ENCODE measurements around the gene UBE2E2.

Gene UBE2E2

DNA sequence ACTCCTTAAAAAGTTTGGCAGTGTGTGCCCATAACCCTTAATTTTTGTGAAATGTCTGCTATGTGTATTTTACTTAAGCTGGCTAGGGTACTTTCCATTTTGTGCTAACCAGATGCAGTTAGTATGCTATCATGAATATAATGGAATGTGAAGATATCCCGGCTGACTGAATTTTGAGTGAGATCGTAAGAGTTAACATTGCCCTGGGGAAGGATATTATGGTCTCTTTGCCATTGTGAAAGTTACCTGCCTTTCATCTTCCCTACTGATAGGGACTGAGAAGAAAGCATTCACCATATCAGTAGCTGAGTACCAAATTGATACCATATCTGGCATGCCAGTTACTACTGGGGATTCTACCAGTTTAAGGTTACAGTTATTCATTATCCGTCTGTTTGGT lies 243.2 kb downstream of the UBE2E2 start:
- DNase-seq (ENCODE audit: low read depth), result no peak
- H3K4me3 ChIP-seq (ENCODE audit: low read depth, low read length), result no peak overlapping the region
- TF ChIP-seq, protein P1, sequence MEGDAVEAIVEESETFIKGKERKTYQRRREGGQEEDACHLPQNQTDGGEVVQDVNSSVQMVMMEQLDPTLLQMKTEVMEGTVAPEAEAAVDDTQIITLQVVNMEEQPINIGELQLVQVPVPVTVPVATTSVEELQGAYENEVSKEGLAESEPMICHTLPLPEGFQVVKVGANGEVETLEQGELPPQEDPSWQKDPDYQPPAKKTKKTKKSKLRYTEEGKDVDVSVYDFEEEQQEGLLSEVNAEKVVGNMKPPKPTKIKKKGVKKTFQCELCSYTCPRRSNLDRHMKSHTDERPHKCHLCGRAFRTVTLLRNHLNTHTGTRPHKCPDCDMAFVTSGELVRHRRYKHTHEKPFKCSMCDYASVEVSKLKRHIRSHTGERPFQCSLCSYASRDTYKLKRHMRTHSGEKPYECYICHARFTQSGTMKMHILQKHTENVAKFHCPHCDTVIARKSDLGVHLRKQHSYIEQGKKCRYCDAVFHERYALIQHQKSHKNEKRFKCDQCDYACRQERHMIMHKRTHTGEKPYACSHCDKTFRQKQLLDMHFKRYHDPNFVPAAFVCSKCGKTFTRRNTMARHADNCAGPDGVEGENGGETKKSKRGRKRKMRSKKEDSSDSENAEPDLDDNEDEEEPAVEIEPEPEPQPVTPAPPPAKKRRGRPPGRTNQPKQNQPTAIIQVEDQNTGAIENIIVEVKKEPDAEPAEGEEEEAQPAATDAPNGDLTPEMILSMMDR (IDR thresholded peaks at IDR 0.05; ENCODE audit: insufficient read depth, low read depth, low read length, missing control alignments), result no peak

DNA sequence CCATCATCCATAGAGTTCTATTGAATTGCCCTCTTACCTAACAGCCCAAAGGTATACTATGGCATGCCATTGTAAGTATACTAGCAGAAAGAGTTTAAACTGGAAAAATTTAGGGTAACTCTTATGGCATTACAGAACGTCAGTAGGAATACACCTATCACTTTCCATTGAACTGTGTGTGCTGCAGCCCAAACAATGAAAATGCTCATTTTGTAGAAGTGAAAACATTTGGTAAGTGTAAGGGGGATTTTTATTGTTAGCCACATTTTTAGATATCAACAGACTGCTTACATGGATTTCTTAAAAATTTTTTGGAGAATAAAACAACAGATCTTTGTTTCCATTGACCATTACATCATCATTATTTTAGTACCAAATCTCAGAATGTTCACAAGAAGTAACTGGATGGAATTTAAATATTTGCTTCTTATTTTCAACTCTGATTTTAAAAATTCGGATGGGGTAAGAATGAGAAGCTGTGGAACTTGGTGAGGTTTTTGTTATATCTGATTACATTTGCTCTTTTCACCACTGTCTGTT lies 245.9 kb downstream of the UBE2E2 start:
- no peak overlapping the region for H3K4me3 ChIP-seq (ENCODE audit: low read depth, low read length)
- TF ChIP-seq, protein P1 (IDR thresholded peaks at IDR 0.05; ENCODE audit: insufficient read depth, low read depth, low read length, missing control alignments), result no peak
- DNase-seq (ENCODE audit: low read depth), result no peak

DNA sequence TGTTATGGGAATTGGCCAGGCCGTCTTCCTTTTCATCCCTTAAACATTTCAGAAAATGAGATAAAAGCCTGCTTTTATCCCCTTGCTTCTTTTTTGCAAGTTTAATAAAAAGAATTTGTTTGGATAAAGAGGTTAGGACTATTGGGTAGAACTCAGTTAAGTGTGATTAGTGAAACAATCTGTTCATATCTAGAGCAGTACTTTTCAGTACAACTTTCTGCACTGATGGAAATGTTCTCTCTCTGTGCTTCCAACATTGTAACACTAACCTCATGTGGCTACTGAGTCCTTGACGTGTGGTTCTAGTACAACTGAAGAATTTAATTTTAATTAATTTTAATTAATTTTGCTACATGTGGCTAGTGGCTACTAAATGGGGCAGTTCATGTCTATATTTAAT lies 246.9 kb downstream of the UBE2E2 start:
- no peak overlapping the region for H3K4me3 ChIP-seq (ENCODE audit: low read depth, low read length)
- no peak for DNase-seq (ENCODE audit: low read depth)
- TF ChIP-seq, protein P1 (IDR thresholded peaks at IDR 0.05; ENCODE audit: insufficient read depth, low read depth, low read length, missing control alignments), result no peak

DNA sequence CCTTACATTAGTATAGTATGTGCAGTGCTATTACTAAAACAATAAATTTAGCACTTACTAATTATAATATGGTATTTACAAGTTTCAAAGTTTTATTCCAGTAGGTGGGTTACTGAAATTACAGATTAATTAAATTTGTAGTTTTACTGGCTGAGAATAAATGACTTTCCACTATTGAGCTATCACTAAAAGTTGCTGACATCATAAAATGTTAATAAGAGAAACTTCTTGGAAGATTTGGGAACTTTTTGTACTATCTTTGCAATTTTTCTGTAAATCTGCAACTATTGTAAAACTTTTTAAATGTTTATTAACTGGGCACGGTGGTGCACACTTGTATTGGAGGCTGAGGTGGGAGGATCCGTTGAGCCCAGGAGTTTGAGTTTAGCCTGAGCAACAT lies 247.7 kb downstream of the UBE2E2 start:
- TF ChIP-seq, protein P1 (IDR thresholded peaks at IDR 0.05; ENCODE audit: insufficient read depth, low read depth, low read length, missing control alignments), result no peak
- no peak overlapping the region for H3K4me3 ChIP-seq (ENCODE audit: low read depth, low read length)
- DNase-seq (ENCODE audit: low read depth), result no peak

DNA sequence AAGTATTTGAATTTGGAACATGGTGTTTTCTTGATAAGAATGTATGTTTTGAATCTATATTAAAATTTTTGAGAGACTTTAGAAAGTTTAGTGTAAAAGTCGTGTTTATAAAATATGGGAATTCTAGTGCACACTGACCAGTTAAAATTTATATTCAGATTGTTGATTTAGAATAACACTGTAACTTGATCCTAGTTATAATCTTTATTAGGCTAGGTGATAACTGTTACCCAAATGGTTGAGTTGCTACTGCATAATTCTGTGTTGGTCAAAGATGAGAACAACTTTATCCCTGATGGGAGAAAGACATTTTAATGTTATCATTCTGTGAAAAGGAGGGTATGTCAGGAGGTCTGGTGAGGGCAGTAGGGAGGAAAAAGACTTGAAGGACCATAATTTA lies 249.3 kb downstream of the UBE2E2 start:
- TF ChIP-seq, protein P1 (IDR thresholded peaks at IDR 0.05; ENCODE audit: insufficient read depth, low read depth, low read length, missing control alignments), result no peak

DNA sequence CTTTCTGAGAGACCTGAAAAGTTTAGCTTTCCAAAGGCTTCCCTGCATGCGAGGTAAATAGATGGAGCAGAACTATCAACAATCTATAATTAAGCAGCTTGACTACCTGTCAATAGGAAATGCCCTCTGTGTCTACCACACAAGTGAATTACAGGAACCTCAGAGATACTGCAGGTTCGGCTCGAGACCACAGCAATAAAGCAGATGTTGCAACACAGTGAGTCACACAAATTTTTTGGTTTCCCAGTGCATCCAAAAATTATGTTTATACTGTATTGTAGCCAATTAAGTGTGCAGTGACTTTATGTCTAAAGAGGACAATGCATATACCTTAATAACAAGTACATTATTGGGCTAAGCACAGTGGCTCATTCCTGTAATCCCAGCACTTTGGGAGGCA lies 252.0 kb downstream of the UBE2E2 start:
- no peak overlapping the region for H3K4me3 ChIP-seq (ENCODE audit: low read depth, low read length)
- no peak for DNase-seq (ENCODE audit: low read depth)
- TF ChIP-seq, protein P1 (IDR thresholded peaks at IDR 0.05; ENCODE audit: insufficient read depth, low read depth, low read length, missing control alignments), result no peak

More for the DNA sequence above, 249.3 kb downstream of the UBE2E2 start:
- no peak overlapping the region for H3K4me3 ChIP-seq (ENCODE audit: low read depth, low read length)
- no peak for DNase-seq (ENCODE audit: low read depth)

DNA sequence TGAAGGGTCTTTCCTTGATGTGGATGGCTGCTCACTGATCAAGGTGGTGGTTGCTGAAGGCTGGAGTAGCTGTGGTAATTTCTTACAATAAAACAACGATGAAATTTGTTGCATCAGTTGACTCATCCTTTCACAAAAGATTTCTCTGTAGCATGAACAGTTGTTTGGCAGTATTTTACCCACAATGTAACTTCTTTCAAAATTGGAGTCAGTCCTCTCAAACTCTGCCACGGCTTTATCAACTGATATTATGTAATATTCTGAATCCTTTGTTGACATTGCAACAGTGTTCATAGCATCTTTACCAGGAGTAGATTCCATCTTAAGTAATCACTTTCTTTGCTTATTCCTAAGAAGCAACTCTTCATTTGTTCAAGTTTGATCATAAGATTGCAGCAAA lies 252.6 kb downstream of the UBE2E2 start:
- no peak for DNase-seq (ENCODE audit: low read depth)
- no peak overlapping the region for H3K4me3 ChIP-seq (ENCODE audit: low read depth, low read length)
- TF ChIP-seq, protein P1 (IDR thresholded peaks at IDR 0.05; ENCODE audit: insufficient read depth, low read depth, low read length, missing control alignments), result no peak
